SHP77 (cell line): ENCODE results near the gene RGS3.

Source experiments
- DNase-seq, 2 experiments: peaks; one replicate each; lab custom pipeline; 2025; lab: John Stamatoyannopoulos, UW

RGS3 gene

GRCh38 chr9:113511856-113512761, 48.6 kb downstream of the RGS3 start:
- no peak for DNase-seq

GRCh38 chr9:113513111-113513510, 49.6 kb downstream of the RGS3 start:
- no peak for DNase-seq

DNA sequence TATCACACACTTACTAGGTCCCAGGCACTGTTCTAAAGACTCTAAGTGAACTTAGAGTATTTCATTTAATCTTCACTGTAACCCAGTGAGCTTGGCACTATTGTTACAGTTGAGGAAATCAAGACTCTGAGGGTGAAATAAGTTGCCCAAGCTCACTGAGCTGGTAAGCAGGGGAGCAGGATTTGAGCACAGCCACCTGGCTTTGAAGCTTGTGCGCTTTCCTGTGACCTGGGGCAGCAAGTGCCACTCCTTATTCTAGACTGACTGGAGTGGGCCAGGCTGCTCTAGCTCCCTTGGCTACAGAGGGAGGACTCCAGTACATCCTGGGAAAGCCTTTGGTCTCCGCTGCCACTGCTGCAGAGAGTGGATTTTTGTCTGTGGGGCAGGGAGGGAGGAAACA, 50.0 kb downstream of the RGS3 start:
- DNase-seq, result no peak

- no peak for DNase-seq
Measured at GRCh38 chr9:113514061-113514460, 50.5 kb downstream of the RGS3 start.

- DNase-seq, result no peak
Measured at GRCh38 chr9:113514748-113515147, 51.2 kb downstream of the RGS3 start.

- DNase-seq, result no peak
Measured at GRCh38 chr9:113515862-113516261, 52.3 kb downstream of the RGS3 start.

DNA sequence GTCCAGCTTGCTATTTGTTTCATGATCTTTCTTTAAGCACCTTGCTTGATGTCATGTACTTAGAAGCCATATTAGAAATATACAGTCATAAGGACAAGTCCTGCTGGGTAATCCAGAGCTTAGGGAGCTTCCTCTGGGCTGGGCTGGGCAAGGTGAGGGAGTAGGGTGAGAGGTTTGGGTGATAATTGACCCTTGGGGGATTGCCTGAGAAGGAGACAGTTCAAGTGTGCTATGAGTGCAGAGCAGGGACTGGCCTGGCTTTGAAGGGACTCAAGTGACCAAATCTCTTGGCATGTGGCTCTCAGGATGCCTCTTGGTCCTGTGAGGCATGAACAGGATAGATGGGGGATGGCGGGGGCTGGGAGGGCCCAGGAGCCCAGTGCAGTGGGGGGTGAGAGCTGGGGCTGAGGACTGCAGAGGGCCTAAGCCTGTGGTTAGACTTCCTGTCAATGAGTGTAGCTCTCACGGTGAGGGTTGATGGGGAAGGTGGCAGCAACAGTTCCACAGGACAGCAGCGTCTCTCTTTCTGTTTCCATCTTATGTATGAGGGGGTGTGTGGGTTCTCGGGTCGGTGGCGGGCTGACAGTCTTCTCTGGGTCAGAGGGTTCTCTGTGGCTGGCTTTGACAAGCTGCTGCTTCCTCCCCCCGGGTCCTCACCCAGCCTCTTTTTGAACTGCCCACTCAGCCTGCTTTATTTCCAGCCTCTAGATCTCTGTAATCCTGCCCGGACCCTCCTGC, 53.5 kb downstream of the RGS3 start:
- DNase-seq, result no peak

DNA sequence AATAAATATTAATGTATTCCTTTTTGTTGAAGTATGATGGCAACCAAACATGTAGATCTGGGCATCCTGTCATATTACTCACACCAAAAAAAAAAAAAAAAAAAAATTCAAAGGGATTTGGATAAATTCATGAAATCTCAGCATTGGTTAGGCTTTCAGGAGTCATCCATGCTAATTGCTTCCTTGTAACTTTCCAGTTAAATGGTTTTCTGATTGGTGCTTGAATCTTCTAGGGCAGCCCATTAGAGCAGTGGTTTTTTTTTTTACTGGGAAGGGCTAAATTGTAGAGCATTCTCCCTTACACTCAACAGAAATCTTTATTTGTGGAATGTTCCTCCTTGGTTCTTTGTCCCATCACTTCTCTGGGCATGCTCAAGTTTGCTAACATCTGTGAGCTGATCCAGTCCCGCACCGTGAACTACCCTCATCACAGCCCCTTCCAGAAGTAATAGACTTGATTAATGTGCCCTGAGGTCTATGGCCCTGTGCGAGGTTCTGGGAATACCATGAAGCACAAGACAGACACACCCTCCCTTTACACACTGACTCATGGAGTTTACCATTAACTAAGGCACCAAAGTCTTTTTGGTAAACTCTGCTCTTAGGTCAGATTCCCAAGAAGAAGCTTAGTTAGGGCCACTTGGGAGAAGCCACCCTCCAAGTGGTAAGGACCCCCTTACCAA, 56.0 kb downstream of the RGS3 start:
- no peak for DNase-seq

DNA sequence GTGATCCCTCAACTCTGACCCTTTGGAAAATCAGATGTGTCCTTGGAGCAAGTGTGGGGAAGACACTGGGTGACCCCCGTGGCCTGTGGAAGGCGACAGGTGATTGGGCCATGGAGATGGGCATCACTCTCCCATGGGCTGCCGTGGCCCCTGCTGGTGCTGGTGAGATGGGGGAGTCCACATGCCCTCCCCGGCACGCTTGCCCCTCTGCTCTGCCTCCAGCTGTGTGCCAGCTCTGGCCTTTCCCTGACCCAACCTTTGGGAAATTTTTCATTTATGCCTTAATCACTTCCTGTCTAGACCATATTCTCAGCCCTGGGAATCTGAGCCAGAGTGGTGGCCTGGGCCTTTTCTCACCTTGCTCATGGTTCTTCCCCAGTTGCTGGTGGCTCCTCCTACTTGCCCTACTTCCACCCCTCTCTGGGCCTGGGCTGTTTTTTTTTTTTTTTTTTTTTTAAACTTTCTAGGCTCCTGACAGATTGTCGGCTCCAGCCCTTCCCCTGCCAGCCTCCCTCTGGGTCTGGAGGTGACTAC, 56.6 kb downstream of the RGS3 start:
- DNase-seq, result no peak

GRCh38 chr9:113521693-113522255, 58.2 kb downstream of the RGS3 start:
- no peak for DNase-seq

- DNase-seq, result no peak
Measured at GRCh38 chr9:113522419-113522818, 58.9 kb downstream of the RGS3 start.

- no peak for DNase-seq
Measured at GRCh38 chr9:113522858-113523257, 59.3 kb downstream of the RGS3 start.

- DNase-seq, result no peak
Measured at GRCh38 chr9:113523421-113524141, 60.1 kb downstream of the RGS3 start.

GRCh38 chr9:113524468-113524867, 60.9 kb downstream of the RGS3 start:
- DNase-seq, result no peak

GRCh38 chr9:113525205-113525604, 61.7 kb downstream of the RGS3 start:
- DNase-seq, result no peak

DNA sequence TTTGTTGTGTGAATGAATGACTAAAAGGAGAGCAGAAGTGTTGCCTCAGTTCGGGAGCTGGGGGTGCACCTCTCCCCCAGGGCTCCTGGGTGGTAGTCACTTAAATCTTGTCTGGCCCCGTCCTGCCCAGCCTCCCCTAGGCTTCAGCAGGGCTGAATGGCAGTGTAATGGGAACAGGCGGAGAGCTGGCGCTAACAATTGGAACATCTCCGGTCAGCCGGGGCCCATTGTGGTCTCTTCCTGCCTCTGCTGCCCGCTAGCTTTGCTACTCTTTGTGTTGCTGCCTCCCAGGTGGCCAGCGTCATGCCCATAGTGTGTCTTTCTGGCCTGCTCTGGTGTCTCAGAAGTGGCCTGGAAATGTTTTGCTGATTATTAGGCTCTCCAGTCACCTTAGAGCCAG, 62.3 kb downstream of the RGS3 start:
- DNase-seq, result no peak

DNA sequence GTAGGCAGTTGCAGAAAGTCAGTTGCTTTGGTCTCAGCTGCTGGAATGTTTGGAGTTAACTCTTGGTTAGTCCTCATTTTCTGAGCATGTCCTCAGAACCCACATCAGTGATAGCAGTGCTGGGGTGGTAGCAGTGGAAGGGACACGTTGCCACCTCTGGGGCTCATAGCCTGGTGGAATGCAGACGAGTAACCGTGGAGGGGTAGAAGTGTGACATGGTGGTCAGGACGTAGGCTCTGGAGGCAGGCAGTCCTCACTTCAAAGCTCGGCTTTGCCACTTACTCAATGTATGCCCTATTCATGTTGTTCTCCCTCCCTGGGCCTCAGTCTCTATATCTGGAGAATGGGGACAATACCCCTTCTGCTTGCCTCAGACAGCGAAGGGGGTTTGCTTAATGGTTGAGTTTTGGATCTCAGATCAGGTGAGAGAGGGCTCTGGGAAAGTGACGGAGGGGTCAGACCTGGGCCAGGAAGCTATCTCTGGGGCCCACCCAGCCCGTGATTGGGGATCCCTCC, 62.8 kb downstream of the RGS3 start:
- DNase-seq, result no peak

DNA sequence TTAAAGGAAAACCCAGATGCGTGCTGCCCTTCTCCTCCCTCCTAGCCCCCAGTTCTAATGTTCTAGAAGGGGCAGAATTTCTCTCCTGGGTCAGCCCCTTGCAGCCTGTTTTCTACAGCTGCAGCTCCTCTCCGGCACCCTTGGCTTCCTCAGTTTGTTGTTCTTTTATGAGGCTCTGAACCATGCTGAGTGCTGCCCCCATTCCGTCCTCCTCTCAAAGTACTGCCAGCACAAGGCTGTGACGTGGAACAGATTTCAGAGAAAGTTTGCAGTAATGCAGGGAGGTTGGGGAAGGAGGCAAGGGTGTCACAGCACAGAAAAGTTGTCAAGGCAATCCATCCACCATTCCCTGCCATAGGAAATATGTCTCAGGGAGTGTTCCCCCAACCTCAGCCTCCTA, 63.3 kb downstream of the RGS3 start:
- no peak for DNase-seq

DNA sequence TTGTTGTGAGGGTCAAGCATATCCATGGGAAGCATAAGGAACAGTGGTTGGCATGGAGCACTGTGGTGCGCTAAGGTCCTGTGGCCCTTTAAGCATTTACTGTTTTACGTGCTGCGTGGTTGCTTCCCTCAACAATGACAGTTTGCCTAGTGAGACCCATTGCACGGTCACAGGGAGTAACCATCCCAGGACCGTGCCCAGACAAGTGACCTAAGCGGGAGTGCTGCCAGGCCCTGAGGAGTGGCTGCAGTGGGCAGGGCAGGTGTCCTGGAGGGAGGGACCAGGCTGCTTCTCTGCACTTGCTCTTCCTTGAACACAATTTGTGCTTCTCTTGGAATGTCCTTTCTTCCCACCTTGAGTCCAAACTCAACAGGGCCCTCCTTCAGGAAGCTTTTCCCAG, 64.6 kb downstream of the RGS3 start:
- no peak for DNase-seq

DNA sequence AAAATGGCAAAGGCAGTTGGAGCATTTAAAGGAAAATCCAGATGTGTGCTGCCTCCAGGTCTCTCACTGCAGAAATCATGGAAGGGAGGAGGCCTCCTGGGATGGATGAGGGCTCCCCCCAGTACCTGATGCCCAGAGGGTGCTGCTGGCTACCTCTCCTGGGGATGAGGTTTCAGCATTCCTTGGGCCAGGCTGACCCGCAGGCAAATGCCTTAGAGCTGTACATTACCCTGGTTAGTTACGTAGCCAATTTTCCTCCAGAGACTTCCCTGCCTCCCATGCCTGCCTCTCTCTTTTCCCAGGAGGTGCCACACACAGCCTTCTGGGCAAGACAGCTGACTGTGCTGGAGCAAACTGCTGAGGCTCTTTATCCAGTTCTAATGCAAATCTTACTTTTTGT, 65.3 kb downstream of the RGS3 start:
- no peak for DNase-seq

GRCh38 chr9:113529336-113530009, 65.9 kb downstream of the RGS3 start:
- DNase-seq, result no peak
